Loucy (cell line): ENCODE results near the gene STPG3.

ENCODE experiments used
- H2AFZ ChIP-seq: fragments of 200-600 bp; sonication (generic); 2 replicates; pipeline ENCODE4 v1.6.0; 2016; ENCODE audit warnings: antibody characterized with exemption, mild to moderate bottlenecking, low read length, moderate library complexity
- H3F3A ChIP-seq: fragments of 200-600 bp; 2 replicates; pipeline ENCODE4 v1.6.0; 2016; ENCODE audit warnings: antibody characterized with exemption, low read depth, mild to moderate bottlenecking
- H3K27me3 ChIP-seq: fragments of 200-600 bp; sonication (generic); 2 replicates; pipeline ENCODE4 v1.6.1; 2014; ENCODE audit warnings: low read length, mild to moderate bottlenecking; ENCODE audit not compliant: insufficient read depth, poor library complexity, severe bottlenecking
- H3K36me3 ChIP-seq: fragments of 200-600 bp; sonication (generic); 2 replicates; pipeline ENCODE4 v1.6.1; 2016; ENCODE audit warnings: low read length; ENCODE audit not compliant: insufficient read depth
- H3K4me1 ChIP-seq: fragments of 200-600 bp; sonication (generic); 2 replicates; pipeline ENCODE4 v1.5.1; 2014; ENCODE audit warnings: low read length, mild to moderate bottlenecking; ENCODE audit not compliant: insufficient read depth, poor library complexity, severe bottlenecking
- H3K4me2 ChIP-seq: fragments of 200-600 bp; sonication (generic); 2 replicates; pipeline ENCODE4 v1.6.0; 2014; ENCODE audit warnings: antibody characterized with exemption, low read length, low read depth, mild to moderate bottlenecking; ENCODE audit not compliant: poor library complexity, severe bottlenecking
- H3K4me3 ChIP-seq: fragments of 200-600 bp; sonication (generic); 2 replicates; pipeline ENCODE4 v1.5.1; 2014; ENCODE audit warnings: low read length, mild to moderate bottlenecking, mixed read lengths; ENCODE audit not compliant: poor library complexity, severe bottlenecking
- H3K79me2 ChIP-seq: fragments of 200-600 bp; sonication (generic); 2 replicates; pipeline ENCODE4 v1.6.1; 2014; ENCODE audit warnings: low read length; ENCODE audit not compliant: insufficient read depth
- H3K9ac ChIP-seq: fragments of 200-600 bp; sonication (generic); 2 replicates; pipeline ENCODE4 v1.6.0; 2014; ENCODE audit warnings: mild to moderate bottlenecking, low read depth, low read length, moderate library complexity; ENCODE audit not compliant: poor library complexity, severe bottlenecking
- H3K9me2 ChIP-seq: fragments of 200-600 bp; sonication (generic); replicated peaks from 2 replicates; pipeline ENCODE4 v1.6.1; 2016; ENCODE audit warnings: low read depth, low read length, mixed read lengths
- H3K9me3 ChIP-seq: fragments of 200-600 bp; sonication (generic); 2 replicates; pipeline ENCODE4 v1.6.1; 2014; ENCODE audit warnings: mild to moderate bottlenecking, antibody characterized with exemption, low read length, low read depth; ENCODE audit not compliant: insufficient read depth
- H4K20me1 ChIP-seq: fragments of 200-600 bp; sonication (generic); 2 replicates; pipeline ENCODE4 v1.6.0; 2014; ENCODE audit warnings: antibody characterized with exemption, low read length, mild to moderate bottlenecking; ENCODE audit not compliant: insufficient read depth, poor library complexity, severe bottlenecking
- EZH2phosphoT487 ChIP-seq: fragments of 200-600 bp; IDR thresholded peaks from 2 replicates; pipeline ENCODE4 v1.6.1; 2018; ENCODE audit warnings: antibody characterized with exemption, mild to moderate bottlenecking, moderate library complexity, borderline replicate concordance
- TF ChIP-seq, protein P1 (sequence below): fragments of 200-600 bp; sonication (generic); conservative IDR thresholded peaks from 2 replicates; pipeline ENCODE4 v1.5.1; 2014; ENCODE audit warnings: mild to moderate bottlenecking, antibody characterized with exemption, low read length

Gene STPG3

DNA sequence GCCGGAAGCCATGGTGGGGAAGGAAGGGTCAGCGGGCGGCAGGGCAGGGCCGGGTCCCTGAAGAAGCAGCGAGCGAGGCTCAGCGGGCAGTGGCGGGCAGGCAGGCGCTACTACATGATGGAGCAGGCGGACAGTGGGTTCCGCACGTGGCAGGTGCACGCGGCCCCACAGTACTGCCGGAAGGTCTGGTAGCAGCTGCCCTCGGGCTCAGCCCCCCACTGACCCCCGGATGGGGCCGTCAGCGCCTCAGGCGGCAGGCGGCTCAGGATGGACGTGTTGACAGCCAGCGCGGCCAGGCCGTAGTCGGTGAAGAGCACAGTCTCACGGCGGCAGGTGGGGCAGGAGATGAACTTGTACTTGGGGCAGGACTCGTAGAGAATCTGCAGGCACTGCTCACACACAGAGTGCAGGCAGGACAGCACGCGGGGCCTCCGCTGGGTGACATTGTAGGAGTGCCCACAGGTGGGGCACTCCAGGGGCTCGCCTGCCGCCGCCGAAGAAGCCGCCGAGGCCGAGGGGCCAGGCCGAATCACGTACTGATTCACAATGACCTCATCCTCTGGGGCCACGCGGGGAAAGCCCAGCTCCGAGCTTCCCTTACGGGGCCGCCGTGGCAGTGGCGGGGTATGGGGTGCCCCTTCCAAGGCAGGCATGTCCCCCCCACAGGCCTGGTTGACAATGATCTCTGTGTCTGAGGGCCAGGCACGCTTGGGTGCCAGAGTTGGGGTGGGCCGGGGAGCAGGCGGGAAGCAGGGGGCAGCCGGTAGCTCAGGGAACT is 30.6 kb upstream of the STPG3 start:
- Histone ChIP-seq H3K4me3 (no peak overlapping the region), H3K4me1 (peaks cover 21% of the 10 kb centered on the region), H4K20me1 (no peaks in the 10 kb centered on the region), H3K36me3 (no peaks in the 10 kb centered on the region), H2AFZ (no peak overlapping the region), H3K79me2 (no peaks in the 10 kb centered on the region), H3K4me2 (no peak overlapping the region), H3K27me3 (no peaks in the 10 kb centered on the region), H3K9ac (no peak overlapping the region), H3K9me3 (no peaks in the 10 kb centered on the region), H3F3A (no peaks in the 10 kb centered on the region), H3K9me2 (no peaks in the 10 kb centered on the region)
- TF ChIP-seq, protein P1, sequence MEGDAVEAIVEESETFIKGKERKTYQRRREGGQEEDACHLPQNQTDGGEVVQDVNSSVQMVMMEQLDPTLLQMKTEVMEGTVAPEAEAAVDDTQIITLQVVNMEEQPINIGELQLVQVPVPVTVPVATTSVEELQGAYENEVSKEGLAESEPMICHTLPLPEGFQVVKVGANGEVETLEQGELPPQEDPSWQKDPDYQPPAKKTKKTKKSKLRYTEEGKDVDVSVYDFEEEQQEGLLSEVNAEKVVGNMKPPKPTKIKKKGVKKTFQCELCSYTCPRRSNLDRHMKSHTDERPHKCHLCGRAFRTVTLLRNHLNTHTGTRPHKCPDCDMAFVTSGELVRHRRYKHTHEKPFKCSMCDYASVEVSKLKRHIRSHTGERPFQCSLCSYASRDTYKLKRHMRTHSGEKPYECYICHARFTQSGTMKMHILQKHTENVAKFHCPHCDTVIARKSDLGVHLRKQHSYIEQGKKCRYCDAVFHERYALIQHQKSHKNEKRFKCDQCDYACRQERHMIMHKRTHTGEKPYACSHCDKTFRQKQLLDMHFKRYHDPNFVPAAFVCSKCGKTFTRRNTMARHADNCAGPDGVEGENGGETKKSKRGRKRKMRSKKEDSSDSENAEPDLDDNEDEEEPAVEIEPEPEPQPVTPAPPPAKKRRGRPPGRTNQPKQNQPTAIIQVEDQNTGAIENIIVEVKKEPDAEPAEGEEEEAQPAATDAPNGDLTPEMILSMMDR = no peak
- no peak for TF ChIP-seq EZH2phosphoT487

DNA sequence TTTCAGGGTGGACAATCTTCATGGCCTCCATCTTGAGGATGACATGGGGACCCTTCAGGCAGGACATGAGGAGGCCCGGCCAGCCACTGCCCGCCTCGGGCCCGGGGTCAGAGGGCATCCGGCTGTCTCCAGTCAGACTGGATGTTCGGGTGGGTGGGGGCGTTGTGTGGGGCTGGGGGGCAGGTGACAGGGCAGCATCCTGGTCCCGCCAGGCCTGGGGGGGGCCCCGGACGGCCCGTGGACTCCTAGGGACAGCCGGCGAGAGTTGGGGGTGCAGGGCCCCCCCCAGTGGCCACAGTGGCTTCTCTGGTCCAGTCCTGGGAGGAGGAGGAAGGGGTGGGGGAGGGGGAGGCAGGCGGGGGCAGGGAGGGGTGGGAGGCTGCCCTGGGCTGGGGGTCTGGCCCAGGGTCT is 30.0 kb upstream of the STPG3 start:
- no peak overlapping the region for H3K4me2 ChIP-seq

DNA sequence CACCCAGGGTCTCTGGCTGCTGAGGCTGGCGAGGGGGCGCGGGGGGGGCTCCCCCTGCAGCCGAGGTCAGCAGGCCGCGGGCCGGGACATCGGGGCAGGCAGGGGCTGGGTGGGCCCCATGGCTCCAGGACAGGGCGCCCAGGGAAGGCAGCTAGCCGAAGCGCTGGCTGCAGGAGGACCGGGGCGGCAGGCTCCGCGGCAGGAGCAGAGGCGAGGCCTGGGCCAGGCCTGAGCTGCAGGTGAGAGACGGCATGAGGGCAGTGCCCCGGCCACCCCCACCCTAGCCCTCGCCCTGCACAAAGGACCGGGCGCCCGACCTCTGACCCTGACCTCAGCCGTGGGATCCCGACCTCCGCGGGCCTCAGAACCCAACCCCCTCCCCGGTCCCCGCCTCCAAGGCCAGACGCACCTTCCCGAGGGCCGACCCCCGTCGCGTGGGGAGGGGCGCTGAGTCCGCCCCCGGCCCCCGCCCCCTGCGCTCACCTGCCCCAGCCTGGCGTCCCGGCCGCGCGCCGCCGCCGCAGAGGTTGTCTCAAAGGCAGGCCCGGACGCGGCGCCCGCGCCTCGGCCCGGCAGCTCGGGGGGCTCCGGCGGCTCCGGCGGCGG is 29.5 kb upstream of the STPG3 start:
- H3K4me1 ChIP-seq = peaks cover 21% of the 10 kb centered on the region
- H3K9ac ChIP-seq = no peak overlapping the region
- no peaks in the 10 kb centered on the region for H3K36me3 ChIP-seq
- no peaks in the 10 kb centered on the region for H3K27me3 ChIP-seq
- no peak for TF ChIP-seq EZH2phosphoT487
- TF ChIP-seq, protein P1 = no peak
- H3F3A ChIP-seq = no peaks in the 10 kb centered on the region
- H3K79me2 ChIP-seq = no peaks in the 10 kb centered on the region
- no peaks in the 10 kb centered on the region for H3K9me3 ChIP-seq
- no peaks in the 10 kb centered on the region for H3K9me2 ChIP-seq
- H2AFZ ChIP-seq = peak overlapping the region; percentile 36; the same call in 1 of the 2 replicates
- no peak overlapping the region for H3K4me2 ChIP-seq
- H3K4me3 ChIP-seq = peak overlapping the region; percentile 56
- no peaks in the 10 kb centered on the region for H4K20me1 ChIP-seq

More for the DNA sequence above, 30.0 kb upstream of the STPG3 start:
- Histone ChIP-seq H3K9ac (no peak overlapping the region), H2AFZ (no peak overlapping the region), H3K36me3 (no peaks in the 10 kb centered on the region), H3K4me1 (peaks cover 21% of the 10 kb centered on the region), H3K9me3 (no peaks in the 10 kb centered on the region), H3K27me3 (no peaks in the 10 kb centered on the region), H3F3A (no peaks in the 10 kb centered on the region), H3K79me2 (no peaks in the 10 kb centered on the region), H4K20me1 (no peaks in the 10 kb centered on the region), H3K4me3 (no peak overlapping the region), H3K9me2 (no peaks in the 10 kb centered on the region)
- TF ChIP-seq, protein P1 = no peak
- TF ChIP-seq EZH2phosphoT487 = no peak
